Brain microvascular endothelial cell (primary cell): ENCODE measurements around the gene SAMD7.

Experiments
- DNase-seq: peaks from one replicate; pipeline ENCODE4 v3.0.0-alpha.2; 2020
- H3K27ac ChIP-seq: fragments of 250-450 bp; sonication (Bioruptor Pico); 2 replicates; pipeline ENCODE4 v1.5.1; 2020; ENCODE audit warnings: mild to moderate bottlenecking, moderate library complexity
- H3K27me3 ChIP-seq: fragments of 250-450 bp; sonication (Bioruptor Pico); replicated peaks from 2 replicates; pipeline ENCODE4 v1.5.1; 2020; ENCODE audit warnings: mild to moderate bottlenecking
- H3K36me3 ChIP-seq: fragments of 250-450 bp; sonication (Bioruptor Pico); replicated peaks from 2 replicates; pipeline ENCODE4 v1.5.1; 2020; ENCODE audit warnings: mild to moderate bottlenecking
- H3K4me3 ChIP-seq: 2 replicates; pipeline ENCODE4 v1.5.1; 2011; ENCODE audit warnings: low read depth, mild to moderate bottlenecking, control low read depth, low read length, moderate library complexity
- CTCF ChIP-seq: IDR thresholded peaks from 2 replicates; pipeline ENCODE4 v1.5.1; 2011; ENCODE audit warnings: low read depth, mild to moderate bottlenecking, moderate library complexity, low read length, control low read depth, inconsistent platforms; ENCODE audit errors: missing control alignments
- in situ Hi-C: cut with HindIII; loops from 2 replicates; pipeline ENCODE4 v1.10.0; 2017; ENCODE audit warnings: low sequenced_read_pairs, low pct_ligation_motif_present

SAMD7 gene

DNA sequence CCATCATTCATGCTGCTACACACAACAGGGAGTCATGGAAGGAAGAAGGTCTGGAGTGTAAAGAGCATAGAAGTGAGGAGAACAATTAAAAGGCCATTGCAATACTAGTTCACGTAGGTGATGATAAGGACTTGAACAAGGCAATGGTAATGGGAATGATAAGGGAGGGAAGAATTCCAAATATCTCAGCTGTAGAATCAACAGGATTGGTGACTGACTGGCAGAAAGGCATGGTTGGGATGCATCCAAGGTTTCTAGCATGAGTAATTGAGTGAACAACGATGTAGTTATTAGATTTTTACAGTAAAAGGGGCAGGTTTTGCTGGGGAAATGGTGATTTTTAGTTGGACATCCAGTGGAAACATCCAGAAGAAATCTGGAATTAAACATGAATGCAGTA, 52.8 kb downstream of the SAMD7 start:
- H3K36me3 ChIP-seq: no peaks in the 10 kb centered on the region
- in situ Hi-C loops: no loop called here
- no peaks in the 10 kb centered on the region for H3K27me3 ChIP-seq
- H3K4me3 ChIP-seq: no peak overlapping the region
- DNase-seq: peak; percentile 72
- TF ChIP-seq CTCF: no peak
- no peak overlapping the region for H3K27ac ChIP-seq

- H3K27me3 ChIP-seq: no peaks in the 10 kb centered on the region
- H3K36me3 ChIP-seq: no peaks in the 10 kb centered on the region
- H3K27ac ChIP-seq: peak overlapping the region; percentile 93
- no peak for DNase-seq
- H3K4me3 ChIP-seq: peak overlapping the region; percentile 91
- no peak for TF ChIP-seq CTCF
- in situ Hi-C loops: no loop called here
These were observed 54.4 kb downstream of the SAMD7 start for GRCh38 chr3:169965562-169966427.

- Histone ChIP-seq H3K27ac (peak within 1 kb of the TSS; percentile 93), H3K4me3 (peak within 1 kb of the TSS; percentile 91), H3K36me3 (no peaks in the 10 kb centered on the region), H3K27me3 (no peaks in the 10 kb centered on the region)
- peak; percentile 61 for TF ChIP-seq CTCF
- in situ Hi-C loops: no loop called here
- DNase-seq: peak; percentile 90
These were observed 55.1 kb downstream of the SAMD7 start, which contains the start of gene SEC62 for GRCh38 chr3:169966428-169966950. Gene SEC62, plus strand, starts transcription at chr3:169966807. Its CDS starts 16 bp downstream, at chr3:169966823.

DNA sequence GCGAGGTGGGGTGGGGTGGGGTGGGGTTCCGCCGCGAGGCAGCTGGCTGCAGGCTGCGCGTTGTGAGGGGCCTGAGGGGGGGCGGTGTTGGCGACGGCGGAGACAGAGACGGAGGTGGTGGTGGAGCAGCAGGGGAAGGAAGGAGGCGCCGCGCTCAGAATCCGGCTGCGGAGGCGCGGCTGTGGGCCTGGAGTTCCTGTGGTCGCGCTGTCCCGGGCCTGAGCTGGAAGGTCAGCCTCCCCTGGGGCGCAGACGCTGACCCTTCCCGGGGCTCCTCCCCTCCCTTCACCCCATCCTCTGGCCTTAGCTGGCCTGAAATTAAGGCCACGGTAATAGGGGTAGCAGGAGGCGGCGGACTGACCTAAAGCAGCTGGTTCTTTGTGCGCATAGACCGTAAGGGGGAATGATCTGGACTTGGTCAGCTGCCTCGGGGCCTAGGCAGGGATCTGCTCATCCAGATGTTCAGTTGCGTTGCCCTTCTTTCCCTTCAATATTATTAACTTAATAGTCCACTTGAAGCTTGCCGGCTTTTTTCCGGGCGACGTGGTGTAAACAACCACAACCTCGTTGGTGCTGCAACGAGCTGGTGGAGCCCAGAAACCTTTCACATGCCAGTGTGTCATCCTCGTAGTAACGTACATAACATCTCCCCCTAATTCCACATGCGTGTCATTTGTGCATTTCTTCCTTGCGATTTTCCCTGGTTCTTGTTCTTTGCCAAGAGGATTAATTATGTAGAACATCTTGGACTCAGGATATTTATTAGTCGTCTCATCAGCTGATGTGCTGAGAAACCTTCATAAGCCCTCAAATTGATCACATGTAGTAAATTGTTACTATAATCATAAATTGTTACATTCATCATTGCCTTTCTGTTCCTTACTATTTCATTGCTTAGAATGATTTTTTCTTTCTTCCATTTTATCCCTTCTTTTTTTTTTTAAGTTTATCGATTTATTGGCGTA, 55.9 kb downstream of the SAMD7 start:
- TF ChIP-seq CTCF: no peak
- in situ Hi-C loops: no loop called here

DNA sequence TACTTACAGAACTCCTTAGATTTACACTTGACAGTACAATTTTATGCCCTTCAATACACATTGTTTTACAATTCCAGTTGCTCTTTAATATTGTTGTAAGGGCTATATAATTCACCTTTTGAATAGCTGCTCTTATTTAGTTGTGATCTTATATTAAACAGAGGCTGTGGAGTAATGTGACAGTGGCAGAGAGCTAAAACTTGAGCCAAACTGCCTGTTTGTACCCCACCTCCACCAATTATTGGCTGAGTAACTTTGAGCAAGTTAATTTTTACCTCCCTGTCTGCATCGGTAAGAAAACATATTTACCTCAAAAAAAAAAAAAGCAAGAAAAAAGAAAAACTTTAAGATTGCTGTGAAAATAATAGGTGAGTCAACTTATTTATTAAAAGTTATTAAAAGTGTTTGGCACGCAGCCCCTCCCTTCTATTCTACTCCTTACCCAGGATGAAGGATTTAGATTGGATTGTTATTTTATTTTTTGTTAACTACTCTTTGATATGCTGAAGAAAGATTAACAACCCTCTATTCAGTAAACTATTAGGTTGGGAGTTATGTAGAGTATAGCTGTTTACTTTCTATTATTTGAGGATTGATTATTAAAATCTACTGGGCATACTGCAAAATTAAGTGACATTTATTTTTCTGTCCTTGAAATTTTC, 57.0 kb downstream of the SAMD7 start:
- no peaks in the 10 kb centered on the region for H3K27me3 ChIP-seq
- no peak for DNase-seq
- no peaks in the 10 kb centered on the region for H3K36me3 ChIP-seq
- no peak overlapping the region for H3K27ac ChIP-seq
- no peak for TF ChIP-seq CTCF
- in situ Hi-C loops: no loop called here
- H3K4me3 ChIP-seq: peak overlapping the region; percentile 2

More for the DNA sequence above, 55.9 kb downstream of the SAMD7 start:
- Histone ChIP-seq H3K27me3 (no peaks in the 10 kb centered on the region), H3K27ac (peak overlapping the region; percentile 93), H3K4me3 (peak overlapping the region; percentile 91), H3K36me3 (no peaks in the 10 kb centered on the region)
- DNase-seq: peak; percentile 26
